ENCODE measurements around the gene TANGO6. TPM values are rescaled to one million over a fixed set of nuclear protein-coding genes. Genes with fewer than 3 reads are reported as not detected.

TANGO6 gene
- total RNA-seq, 2 donors from 2014 or later: 23.8 to 38.4 TPM

Other genes starting within 250 kb of the TANGO6 start
- gene CDH3, start 198.2 kb upstream of the TANGO6 start, total RNA-seq: 10 to 100 TPM in 1 of 2 donors, 1 to 10 TPM in 1; 1.0 to 18.6 TPM
- 10 to 100 TPM in 1 of 2 donors, 1 to 10 TPM in 1; 1.1 to 14.9 TPM for gene CDH1, start 106.2 kb upstream of the TANGO6 start, total RNA-seq

Data from activated naive CD4-positive, alpha-beta T cell treated with anti-CD3 and anti-CD28 coated beads, Interleukin-2, amount 50 U/mL, for 72 hours (primary cell).